GM12892 (cell line): ENCODE data around the gene PHOX2A.

Experiments used
- POLR2A ChIP-seq: IDR thresholded peaks from 2 replicates; pipeline ENCODE4 v1.6.1; 2011; ENCODE audit warnings: low read depth, low read length, control low read depth
- POLR2AphosphoS5 ChIP-seq: IDR thresholded peaks from 2 replicates; pipeline ENCODE4 v1.6.1; 2011; ENCODE audit warnings: low read depth, low read length, control low read depth
- TAF1 ChIP-seq: IDR thresholded peaks from 2 replicates; pipeline ENCODE4 v1.6.1; 2011; ENCODE audit warnings: low read depth, mild to moderate bottlenecking, control low read depth, low read length, borderline replicate concordance

DNA sequence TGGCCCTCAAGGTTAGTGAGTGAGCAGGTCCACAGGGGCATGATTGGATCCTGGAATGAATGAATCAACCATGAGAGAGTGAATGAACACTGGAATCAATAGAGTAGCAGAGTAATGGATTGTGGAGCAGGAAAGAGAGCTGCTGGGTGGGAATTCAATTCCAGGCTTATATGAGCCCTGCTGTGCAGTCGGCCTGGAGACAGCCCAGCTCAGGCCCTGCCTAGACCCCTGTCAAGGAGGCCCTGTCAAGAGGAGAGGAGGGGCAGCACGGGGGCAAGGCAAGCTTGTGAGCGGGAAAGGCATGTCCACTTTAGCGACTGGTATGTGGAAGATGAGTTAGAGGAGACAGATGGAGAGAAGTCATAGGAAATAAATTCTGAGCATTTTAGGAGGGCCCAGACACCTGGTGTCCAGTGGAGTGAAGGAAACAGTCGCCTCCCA lies 53.3 kb downstream of the PHOX2A start:
- TF ChIP-seq POLR2A, result no peak
- no peak for TF ChIP-seq TAF1
- no peak for TF ChIP-seq POLR2AphosphoS5
